HCT116 (cell line): ENCODE data around the gene POLD1.

Experiments
- CEBPB ChIP-seq: IDR thresholded peaks from 2 replicates; pipeline ENCODE4 v1.6.1; 2012; ENCODE audit warnings: low read depth
- ELF1 ChIP-seq: IDR thresholded peaks from 2 replicates; pipeline ENCODE4 v1.6.1; 2012; ENCODE audit warnings: low read depth, borderline replicate concordance
- EZH2 ChIP-seq: fragments of 200-600 bp; sonication (generic); IDR thresholded peaks from 2 replicates; pipeline ENCODE4 v1.6.1; 2017; ENCODE audit warnings: antibody characterized with exemption, mixed run types
- POLR2A ChIP-seq: IDR thresholded peaks from 2 replicates; pipeline ENCODE4 v1.7.0; 2011; ENCODE audit warnings: borderline replicate concordance; ENCODE audit not compliant: insufficient read depth, insufficient read length; ENCODE audit errors: extremely low read depth
- RAD21 ChIP-seq: IDR thresholded peaks from 2 replicates; pipeline ENCODE4 v1.6.1; 2012; ENCODE audit warnings: low read depth, mild to moderate bottlenecking
- SIN3A ChIP-seq: IDR thresholded peaks from 2 replicates; pipeline ENCODE4 v1.6.1; 2012; ENCODE audit warnings: low read depth
- YY1 ChIP-seq: IDR thresholded peaks from 2 replicates; pipeline ENCODE4 v1.6.1; 2011; ENCODE audit warnings: low read length, low read depth, moderate library complexity, mild to moderate bottlenecking; ENCODE audit not compliant: insufficient replicate concordance; ENCODE audit errors: extremely low read depth
- TF ChIP-seq, protein P1 (sequence below), 3 experiments: fragments of 200-600 bp in 1 of 3; sonication (generic) in 1 of 3; IDR thresholded peaks in 2 of 3; conservative IDR thresholded peaks in 1 of 3; 2 replicates each; pipeline ENCODE4 v1.5.1; 2012 to 2017; ENCODE audit warnings: low read depth in 2 of 3, low read length in 2 of 3, antibody characterized with exemption in 1 of 3, borderline replicate concordance in 1 of 3, control low read depth in 1 of 3, mild to moderate bottlenecking in 1 of 3, mixed read lengths in 1 of 3, mixed run types in 1 of 3, moderate library complexity in 1 of 3; ENCODE audit not compliant: insufficient read depth in 1 of 3

DNA sequence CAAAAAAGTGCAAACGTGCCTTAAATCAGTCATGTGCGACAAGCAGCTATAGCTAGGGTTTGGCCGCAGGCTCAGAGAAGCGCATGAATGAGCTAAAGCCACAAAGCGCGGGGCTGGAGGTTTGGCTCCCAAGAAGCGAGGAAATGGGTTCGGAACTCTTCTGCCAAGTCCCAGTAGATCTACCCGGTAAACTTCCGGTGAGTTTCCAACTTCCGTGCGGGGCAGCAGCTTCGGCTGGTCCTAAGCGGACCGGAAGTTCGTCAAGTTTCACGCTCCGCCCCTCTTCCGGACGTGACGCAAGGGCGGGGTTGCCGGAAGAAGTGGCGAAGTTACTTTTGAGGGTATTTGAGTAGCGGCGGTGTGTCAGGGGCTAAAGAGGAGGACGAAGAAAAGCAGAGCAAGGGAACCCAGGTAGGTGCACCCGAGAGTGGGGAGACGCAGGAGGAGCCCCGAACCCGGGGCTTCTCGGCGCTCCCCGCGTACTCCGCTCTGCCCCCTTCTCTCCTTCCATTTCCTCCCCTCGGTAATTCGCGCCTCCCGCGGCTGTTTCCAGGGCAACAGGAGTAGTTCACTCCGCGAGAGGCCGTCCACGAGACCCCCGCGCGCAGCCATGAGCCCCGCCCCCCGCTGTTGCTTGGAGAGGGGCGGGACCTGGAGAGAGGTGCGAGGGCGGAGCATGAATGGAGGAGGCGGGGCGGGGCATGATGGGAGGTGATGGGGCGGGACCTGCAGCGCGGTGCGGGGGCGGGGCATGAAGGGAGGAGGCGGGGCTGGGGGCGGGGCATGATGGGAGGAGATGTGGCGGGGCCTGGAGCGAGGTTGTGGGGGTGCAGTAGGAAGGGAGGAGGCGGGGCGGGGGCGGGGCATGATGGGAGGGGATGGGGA, 7.7 kb upstream of the POLD1 start, which contains the start of gene NR1H2:
- TF ChIP-seq ELF1, result no peak; the same call in 1 of the 2 replicates
- TF ChIP-seq, protein P1, sequence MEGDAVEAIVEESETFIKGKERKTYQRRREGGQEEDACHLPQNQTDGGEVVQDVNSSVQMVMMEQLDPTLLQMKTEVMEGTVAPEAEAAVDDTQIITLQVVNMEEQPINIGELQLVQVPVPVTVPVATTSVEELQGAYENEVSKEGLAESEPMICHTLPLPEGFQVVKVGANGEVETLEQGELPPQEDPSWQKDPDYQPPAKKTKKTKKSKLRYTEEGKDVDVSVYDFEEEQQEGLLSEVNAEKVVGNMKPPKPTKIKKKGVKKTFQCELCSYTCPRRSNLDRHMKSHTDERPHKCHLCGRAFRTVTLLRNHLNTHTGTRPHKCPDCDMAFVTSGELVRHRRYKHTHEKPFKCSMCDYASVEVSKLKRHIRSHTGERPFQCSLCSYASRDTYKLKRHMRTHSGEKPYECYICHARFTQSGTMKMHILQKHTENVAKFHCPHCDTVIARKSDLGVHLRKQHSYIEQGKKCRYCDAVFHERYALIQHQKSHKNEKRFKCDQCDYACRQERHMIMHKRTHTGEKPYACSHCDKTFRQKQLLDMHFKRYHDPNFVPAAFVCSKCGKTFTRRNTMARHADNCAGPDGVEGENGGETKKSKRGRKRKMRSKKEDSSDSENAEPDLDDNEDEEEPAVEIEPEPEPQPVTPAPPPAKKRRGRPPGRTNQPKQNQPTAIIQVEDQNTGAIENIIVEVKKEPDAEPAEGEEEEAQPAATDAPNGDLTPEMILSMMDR (IDR thresholded peaks at IDR 0.05 in 2 of 3, conservative IDR thresholded peaks at IDR 0.05 in 1 of 3; ENCODE audit: borderline replicate concordance in 1 of 3, insufficient read depth in 1 of 3, low read depth in 2 of 3, low read length in 2 of 3), result no peak
- peak; percentile 57 for TF ChIP-seq POLR2A
- peak; percentile 63; the same call in 1 of the 2 replicates for TF ChIP-seq SIN3A
- TF ChIP-seq YY1, result peak; percentile 79
- TF ChIP-seq RAD21, result no peak
- no peak for TF ChIP-seq EZH2
- TF ChIP-seq CEBPB, result no peak
